Neutrophil (primary cell): ENCODE measurements around the gene MSI2.

Experiments
- H3K27ac ChIP-seq: fragments of 200-600 bp; sonication (generic); 2 replicates; pipeline ENCODE4 v1.5.1; 2016; ENCODE audit warnings: mild to moderate bottlenecking, moderate library complexity
- H3K27me3 ChIP-seq: fragments of 200-600 bp; sonication (generic); 2 replicates; pipeline ENCODE4 v1.6.0; 2016; ENCODE audit warnings: mild to moderate bottlenecking
- H3K36me3 ChIP-seq: fragments of 200-600 bp; sonication (generic); 2 replicates; pipeline ENCODE4 v1.5.1; 2017
- H3K4me1 ChIP-seq, 2 experiments: fragments of 200-600 bp in 1 of 2; sonication (generic) in 1 of 2; 1 replicate in 1 of 2; 2 replicates in 1 of 2; pipeline versions ENCODE4 v1.5.1 to v1.6.1; 2013 to 2016; ENCODE audit warnings: low read depth in 1 of 2, low read length in 1 of 2, mild to moderate bottlenecking in 1 of 2, moderate library complexity in 1 of 2; ENCODE audit not compliant: control insufficient read depth in 1 of 2, insufficient read depth in 1 of 2
- H3K4me3 ChIP-seq, 2 experiments: fragments of 200-600 bp in 1 of 2; sonication (generic) in 1 of 2; 1 replicate in 1 of 2; 2 replicates in 1 of 2; pipeline ENCODE4 v1.5.1; 2013 to 2016; ENCODE audit warnings: low read depth in 1 of 2, low read length in 1 of 2, mild to moderate bottlenecking in 1 of 2, moderate library complexity in 1 of 2
- H3K9me3 ChIP-seq: fragments of 200-600 bp; sonication (generic); 2 replicates; pipeline ENCODE4 v1.5.1; 2016
- TF ChIP-seq, protein P1 (sequence below): fragments of 200-600 bp; sonication (generic); IDR thresholded peaks from 2 replicates; pipeline ENCODE4 v1.5.1; 2016; ENCODE audit warnings: antibody characterized with exemption

MSI2 gene

DNA sequence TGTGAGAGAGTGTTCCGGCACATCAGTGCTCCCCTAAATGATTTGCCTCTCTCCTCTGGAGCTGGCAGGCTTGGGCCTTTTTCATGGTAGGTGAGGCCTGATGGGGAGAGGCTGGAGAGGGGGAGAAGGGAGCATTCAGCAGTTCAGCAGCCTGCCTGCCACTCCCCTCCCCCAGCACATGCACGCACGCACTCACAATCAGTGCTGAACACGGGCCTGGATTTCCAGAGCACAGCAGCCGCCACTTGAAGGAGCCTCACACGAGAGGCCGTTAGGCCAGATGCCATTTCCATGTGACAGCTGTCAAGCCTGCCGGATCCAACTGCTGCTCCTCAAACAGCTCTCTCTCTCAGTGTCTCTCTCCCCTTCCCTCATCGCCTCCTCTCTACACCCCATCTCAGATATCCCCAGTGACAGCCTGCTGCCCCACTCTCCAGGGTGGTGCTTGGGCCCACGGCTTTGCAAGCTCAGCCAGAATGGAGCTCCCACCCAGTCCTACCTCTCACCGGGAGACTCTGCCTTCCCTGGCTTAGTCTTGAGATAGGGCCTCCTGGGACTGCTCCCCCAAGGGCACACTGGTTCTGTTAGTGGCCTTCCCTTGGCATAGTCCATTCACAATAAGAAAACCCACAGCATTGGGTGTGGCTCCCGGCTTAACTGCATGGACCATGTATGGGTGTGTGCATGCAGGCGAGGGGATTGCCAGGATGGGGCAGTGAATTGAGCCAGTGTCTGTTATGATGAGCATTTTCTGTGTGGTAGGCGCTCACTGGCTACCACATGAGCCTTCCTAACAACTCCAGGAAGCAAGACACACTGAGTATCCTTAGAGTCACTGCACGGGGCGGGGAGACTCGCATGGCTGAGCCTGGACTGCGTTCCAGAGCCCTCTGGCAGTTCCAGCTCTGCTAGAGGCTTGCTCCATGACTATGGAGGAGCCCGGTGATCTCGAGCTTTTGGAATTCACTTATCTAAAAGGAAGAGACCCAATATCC lies 262.6 kb downstream of the MSI2 start:
- Histone ChIP-seq H3K4me1 (no peaks in the 10 kb centered on the region), H3K27ac (no peak overlapping the region), H3K4me3 (no peak overlapping the region), H3K9me3 (no peaks in the 10 kb centered on the region), H3K36me3 (no peaks in the 10 kb centered on the region), H3K27me3 (no peaks in the 10 kb centered on the region)
- TF ChIP-seq, protein P1, sequence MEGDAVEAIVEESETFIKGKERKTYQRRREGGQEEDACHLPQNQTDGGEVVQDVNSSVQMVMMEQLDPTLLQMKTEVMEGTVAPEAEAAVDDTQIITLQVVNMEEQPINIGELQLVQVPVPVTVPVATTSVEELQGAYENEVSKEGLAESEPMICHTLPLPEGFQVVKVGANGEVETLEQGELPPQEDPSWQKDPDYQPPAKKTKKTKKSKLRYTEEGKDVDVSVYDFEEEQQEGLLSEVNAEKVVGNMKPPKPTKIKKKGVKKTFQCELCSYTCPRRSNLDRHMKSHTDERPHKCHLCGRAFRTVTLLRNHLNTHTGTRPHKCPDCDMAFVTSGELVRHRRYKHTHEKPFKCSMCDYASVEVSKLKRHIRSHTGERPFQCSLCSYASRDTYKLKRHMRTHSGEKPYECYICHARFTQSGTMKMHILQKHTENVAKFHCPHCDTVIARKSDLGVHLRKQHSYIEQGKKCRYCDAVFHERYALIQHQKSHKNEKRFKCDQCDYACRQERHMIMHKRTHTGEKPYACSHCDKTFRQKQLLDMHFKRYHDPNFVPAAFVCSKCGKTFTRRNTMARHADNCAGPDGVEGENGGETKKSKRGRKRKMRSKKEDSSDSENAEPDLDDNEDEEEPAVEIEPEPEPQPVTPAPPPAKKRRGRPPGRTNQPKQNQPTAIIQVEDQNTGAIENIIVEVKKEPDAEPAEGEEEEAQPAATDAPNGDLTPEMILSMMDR, result no peak

DNA sequence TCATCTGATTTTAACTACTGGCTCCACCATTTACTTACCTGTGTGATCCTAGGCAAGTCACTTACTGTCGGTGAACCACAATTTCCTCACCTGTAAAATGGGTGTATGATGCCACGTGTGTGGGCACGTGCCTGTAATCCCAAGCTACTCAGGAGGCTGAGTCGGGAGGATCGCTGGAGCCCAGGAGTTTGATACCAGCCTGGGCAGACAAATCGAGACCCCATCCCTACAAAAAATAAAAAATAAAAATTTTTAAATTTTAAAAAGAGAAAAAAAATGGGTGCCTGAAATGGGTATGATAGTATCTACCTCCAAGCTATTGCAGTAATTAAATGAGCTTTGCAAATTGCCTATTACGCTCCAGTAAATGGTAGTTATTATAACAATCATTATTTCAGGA lies 263.5 kb downstream of the MSI2 start:
- Histone ChIP-seq H3K4me3 (no peak overlapping the region), H3K27me3 (no peaks in the 10 kb centered on the region), H3K36me3 (no peaks in the 10 kb centered on the region), H3K9me3 (no peaks in the 10 kb centered on the region), H3K27ac (no peak overlapping the region), H3K4me1 (no peaks in the 10 kb centered on the region)
- TF ChIP-seq, protein P1, result no peak

DNA sequence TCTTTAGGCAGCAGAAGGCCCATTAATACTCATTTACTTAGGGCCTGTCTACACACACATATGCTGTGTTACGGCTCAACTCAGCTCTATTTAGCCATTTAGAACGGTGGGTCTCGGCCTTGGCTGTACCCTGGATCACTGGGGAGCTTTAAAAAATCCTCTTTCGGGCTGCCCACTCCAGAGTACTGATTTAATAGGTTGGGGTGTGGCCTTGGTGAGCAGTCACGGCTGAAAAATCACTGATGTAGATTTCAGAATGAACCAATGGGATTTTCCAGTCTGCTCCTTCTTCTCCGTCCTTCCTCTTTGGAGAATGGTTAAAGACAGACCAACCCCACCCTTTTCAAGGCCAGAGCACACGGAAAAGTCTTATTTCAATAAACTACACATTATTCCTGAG lies 265.3 kb downstream of the MSI2 start:
- TF ChIP-seq, protein P1, result no peak
- H3K36me3 ChIP-seq, result no peaks in the 10 kb centered on the region
- H3K27ac ChIP-seq, result no peak overlapping the region

DNA sequence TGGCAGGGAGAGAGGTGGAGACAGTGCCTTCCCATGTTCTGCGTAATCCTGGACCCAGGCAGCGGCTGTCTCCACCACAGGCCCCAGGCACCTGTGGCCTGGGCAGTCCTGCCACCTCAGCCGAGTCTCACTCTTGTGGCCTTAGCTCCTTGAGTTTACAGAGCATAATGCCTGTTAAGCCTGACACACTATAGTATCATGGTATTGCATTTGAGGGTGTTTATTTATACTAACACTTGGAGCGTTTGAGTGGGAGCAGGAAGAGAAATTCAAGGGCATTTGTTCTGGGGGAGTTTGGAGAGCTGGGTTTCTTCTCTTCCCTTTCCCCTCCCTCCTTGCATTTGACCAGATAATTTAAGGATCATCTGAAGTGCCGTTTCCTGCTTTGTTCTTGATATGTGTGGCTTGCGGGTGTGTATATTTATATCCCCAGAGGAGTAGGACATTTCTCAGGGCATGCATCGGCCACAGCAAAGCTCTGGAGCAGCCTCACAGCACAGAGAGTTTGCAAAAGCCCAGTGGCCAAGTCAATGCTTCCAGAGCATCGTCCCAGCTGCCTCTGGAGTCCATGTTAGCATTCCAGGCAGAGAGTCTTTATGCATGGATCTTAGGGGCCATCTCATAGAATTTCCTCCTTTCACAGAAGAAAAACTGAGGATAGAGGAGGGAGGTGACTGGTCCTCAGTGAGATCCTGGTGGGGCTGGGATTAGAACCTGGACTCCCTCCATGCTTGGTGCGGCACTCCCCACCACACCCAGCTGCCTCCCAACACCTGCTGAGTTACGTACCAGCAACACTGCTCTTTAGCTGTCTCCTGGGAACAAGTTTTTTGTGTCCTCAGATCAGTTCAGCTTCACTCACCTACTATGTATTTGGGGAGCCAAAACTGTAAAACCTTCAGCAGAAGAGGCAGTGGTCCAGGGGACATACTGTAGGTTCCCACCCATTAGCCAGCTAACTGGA lies 266.0 kb downstream of the MSI2 start:
- no peaks in the 10 kb centered on the region for H3K4me1 ChIP-seq
- H3K27me3 ChIP-seq, result no peaks in the 10 kb centered on the region
- H3K4me3 ChIP-seq, result no peak overlapping the region
- no peak overlapping the region for H3K27ac ChIP-seq
- H3K36me3 ChIP-seq, result no peaks in the 10 kb centered on the region
- no peaks in the 10 kb centered on the region for H3K9me3 ChIP-seq
- TF ChIP-seq, protein P1, result no peak

More for the DNA sequence above, 265.3 kb downstream of the MSI2 start:
- no peaks in the 10 kb centered on the region for H3K9me3 ChIP-seq
- no peaks in the 10 kb centered on the region for H3K27me3 ChIP-seq
- H3K4me3 ChIP-seq, result no peak overlapping the region
- no peaks in the 10 kb centered on the region for H3K4me1 ChIP-seq

DNA sequence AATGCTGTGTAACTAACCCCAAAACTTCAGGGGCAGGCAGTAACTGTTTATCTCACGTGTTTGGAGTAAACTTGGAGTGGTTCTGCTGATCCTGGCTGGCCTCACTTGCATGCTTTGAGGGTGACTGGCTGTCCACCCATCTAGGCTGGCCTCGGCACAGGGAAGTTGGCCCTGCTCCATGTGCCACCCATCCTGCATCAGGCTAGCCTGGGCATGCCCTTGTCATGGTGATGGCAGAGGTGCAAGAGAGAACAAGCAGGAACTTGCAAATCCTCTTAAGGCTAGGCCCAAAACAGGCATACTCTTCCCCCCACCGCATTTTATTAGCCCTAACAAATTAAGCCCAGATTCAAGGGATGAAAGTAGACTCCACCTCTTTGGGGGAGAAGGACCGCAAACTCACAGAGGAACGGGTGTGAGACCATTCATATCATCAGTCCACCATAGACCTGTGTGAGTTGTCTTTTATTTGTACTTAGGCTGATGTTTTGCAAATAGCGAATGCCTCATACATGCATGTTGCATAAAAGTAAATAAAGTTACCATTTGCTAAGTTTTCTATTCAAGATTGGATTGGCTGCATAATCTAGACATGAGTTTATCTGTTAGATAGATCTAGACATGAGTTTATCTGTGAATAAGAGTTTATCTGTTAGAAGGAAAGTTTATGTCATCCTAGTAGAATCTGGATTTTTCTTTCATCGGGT lies 267.8 kb downstream of the MSI2 start:
- no peaks in the 10 kb centered on the region for H3K9me3 ChIP-seq
- H3K4me3 ChIP-seq, result no peak overlapping the region
- H3K27me3 ChIP-seq, result no peaks in the 10 kb centered on the region
- H3K27ac ChIP-seq, result no peak overlapping the region
- no peaks in the 10 kb centered on the region for H3K4me1 ChIP-seq
- TF ChIP-seq, protein P1, result no peak
- no peaks in the 10 kb centered on the region for H3K36me3 ChIP-seq
